ENCODE measurements around the gene ENAH.

ENAH gene

DNA sequence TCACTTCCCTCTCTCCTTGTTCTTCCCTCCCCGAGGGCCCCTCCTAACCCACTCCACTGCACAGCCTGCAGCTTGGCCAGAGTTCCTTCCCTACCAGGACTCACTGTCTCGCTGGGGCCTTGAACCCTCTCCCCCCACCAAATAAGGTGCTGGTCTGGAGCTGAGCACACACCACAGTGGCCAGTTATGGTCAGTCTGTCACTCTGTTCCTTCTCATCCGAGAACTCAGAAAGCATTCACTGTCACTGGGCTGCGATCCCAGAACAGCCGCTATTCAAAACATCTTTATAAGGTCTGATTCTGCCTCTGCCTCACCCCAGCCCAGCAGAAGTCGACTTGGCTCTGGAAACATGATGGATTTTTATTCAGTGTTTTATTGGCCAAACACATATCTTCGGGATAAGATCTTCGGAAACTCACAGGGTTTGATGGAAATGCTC is 205.3 kb downstream of the ENAH start:
- DNase-seq = no peak
- no peaks in the 10 kb centered on the region for H3K27me3 Mint-ChIP-seq (ENCODE audit: low read depth, poor library complexity)
- no peak for TF ChIP-seq CTCF (IDR thresholded peaks at IDR 0.05)
- H3K36me3 Mint-ChIP-seq (ENCODE audit: low read depth) = no peaks in the 10 kb centered on the region
- H3K4me1 Mint-ChIP-seq = peaks cover 47% of the 10 kb centered on the region
- H3K27ac Mint-ChIP-seq = no peak overlapping the region
- H3K9me3 Mint-ChIP-seq = no peaks in the 10 kb centered on the region
- H3K4me3 Mint-ChIP-seq = no peak overlapping the region

- Mint-ChIP-seq H3K27me3 (ENCODE audit: low read depth, poor library complexity) (no peaks in the 10 kb centered on the region), H3K9me3 (no peaks in the 10 kb centered on the region), H3K4me1 (peaks cover 50% of the 10 kb centered on the region), H3K4me3 (no peak overlapping the region), H3K36me3 (ENCODE audit: low read depth) (no peaks in the 10 kb centered on the region), H3K27ac (no peak overlapping the region)
- no peak for TF ChIP-seq CTCF (IDR thresholded peaks at IDR 0.05)
- no peak for DNase-seq
Observed at GRCh38 chr1:225446981-225447615, 205.8 kb downstream of the ENAH start.

DNA sequence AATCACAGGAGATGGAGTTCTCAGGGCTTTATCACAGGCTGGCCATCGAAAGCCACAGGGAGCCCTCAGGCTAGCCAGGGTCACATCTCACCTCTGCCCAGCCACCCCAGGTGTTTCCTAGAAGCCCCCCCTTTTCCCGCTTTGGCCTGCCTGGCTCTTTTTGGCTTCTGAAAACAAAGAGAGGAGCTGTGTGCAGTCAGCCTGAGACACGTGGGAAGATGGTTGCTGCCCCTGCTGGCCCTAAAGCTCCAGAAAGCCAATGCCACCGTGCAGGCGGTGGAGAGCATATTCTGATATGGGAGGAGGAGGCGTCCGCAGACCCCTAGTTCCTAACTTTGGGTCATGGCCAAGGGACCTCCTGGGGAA is 206.3 kb downstream of the ENAH start:
- Mint-ChIP-seq H3K4me3 (no peak overlapping the region), H3K4me1 (peaks cover 54% of the 10 kb centered on the region)
- no peak for DNase-seq

DNA sequence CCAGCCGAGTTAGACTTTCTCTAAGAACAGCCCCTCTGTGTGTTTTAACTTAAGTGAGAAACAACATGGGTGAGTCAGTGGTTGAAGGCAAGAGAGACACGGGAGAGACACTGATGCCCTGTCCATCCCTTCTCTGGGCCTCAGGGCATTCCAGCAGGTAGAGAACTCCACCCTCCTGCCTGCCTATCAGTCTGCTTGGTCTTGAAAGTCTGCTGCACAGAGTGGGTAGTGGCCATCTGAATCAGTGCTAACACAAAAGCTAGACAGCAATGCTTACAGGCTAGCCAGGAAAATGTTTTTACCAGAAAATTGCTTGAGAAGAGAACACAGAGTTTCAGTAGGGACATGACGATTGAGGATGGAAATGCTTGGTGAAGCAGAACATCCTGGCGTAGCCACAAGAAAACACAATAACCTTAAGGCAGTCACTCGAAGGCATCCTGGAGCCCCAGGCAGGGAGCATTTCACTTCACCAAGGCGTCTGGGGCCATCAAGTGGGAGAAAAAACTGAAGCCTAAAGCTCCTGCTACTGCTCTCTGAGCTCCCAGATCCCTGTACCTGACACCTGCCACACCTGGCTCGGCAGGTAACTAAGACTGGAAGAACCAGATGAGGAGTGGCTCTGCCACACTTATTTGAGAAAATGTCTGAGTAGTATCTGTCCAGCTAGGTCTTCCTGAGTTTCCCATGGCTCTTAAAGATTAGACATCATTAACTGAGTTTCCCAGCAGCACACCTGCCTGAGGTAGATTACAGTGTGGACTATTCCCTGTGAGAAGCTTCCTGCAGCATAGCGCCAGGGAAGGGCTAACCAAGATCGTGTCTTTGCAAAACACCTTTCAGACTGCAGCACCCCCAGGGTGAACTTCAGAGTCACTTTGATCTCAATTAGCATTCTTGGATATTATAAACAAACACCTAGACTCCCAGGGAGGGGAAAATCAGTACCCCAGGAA is 207.0 kb downstream of the ENAH start:
- H3K9me3 Mint-ChIP-seq = no peaks in the 10 kb centered on the region
- H3K4me1 Mint-ChIP-seq = peaks cover 56% of the 10 kb centered on the region
- no peak overlapping the region for H3K4me3 Mint-ChIP-seq
- no peaks in the 10 kb centered on the region for H3K36me3 Mint-ChIP-seq (ENCODE audit: low read depth)
- no peak overlapping the region for H3K27ac Mint-ChIP-seq
- no peak for DNase-seq
- H3K27me3 Mint-ChIP-seq (ENCODE audit: low read depth, poor library complexity) = peaks cover 6% of the 10 kb centered on the region
- TF ChIP-seq CTCF (IDR thresholded peaks at IDR 0.05) = no peak

More for the DNA sequence above, 206.3 kb downstream of the ENAH start:
- Mint-ChIP-seq H3K27me3 (ENCODE audit: low read depth, poor library complexity) (peaks cover 2% of the 10 kb centered on the region), H3K36me3 (ENCODE audit: low read depth) (no peaks in the 10 kb centered on the region), H3K27ac (no peak overlapping the region), H3K9me3 (no peaks in the 10 kb centered on the region)
- TF ChIP-seq CTCF (IDR thresholded peaks at IDR 0.05) = no peak

DNA sequence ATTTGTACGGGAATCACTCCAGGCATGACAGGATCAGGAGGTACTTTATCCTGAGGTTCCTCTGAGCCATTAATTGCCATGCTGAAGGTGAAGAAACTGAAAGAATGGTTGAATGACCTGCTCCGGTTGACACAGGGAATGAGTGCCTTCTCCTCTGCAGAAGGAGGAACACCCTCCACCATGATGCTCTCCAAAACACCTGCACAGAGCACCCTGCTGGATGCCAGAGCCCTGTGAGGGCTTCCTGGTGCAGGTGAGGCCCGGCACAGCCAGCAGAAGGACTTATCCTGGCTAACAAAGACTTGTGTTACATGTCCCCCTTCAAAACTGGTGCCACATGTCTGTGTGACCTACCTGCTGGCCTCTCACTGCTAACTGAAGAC is 210.8 kb downstream of the ENAH start:
- H3K9me3 Mint-ChIP-seq = no peaks in the 10 kb centered on the region
- no peaks in the 10 kb centered on the region for H3K36me3 Mint-ChIP-seq (ENCODE audit: low read depth)
- H3K4me1 Mint-ChIP-seq = peaks cover 40% of the 10 kb centered on the region
- H3K27ac Mint-ChIP-seq = no peak overlapping the region
- TF ChIP-seq CTCF (IDR thresholded peaks at IDR 0.05) = no peak
- H3K27me3 Mint-ChIP-seq (ENCODE audit: low read depth, poor library complexity) = peaks cover 6% of the 10 kb centered on the region
- H3K4me3 Mint-ChIP-seq = no peak overlapping the region
- no peak for DNase-seq

Data from nephron progenitor cell (in vitro differentiated cells).